NCI-H1694 treated with DMSO at 0.1 percent for 48 hours (cell line): ENCODE results near the gene IL17REL.
A peak's percentile ranks its signal among the peaks of the same experiment; 100 is the strongest.

Experiments used
- DNase-seq: peaks from one replicate; lab custom pipeline; 2025; lab: John Stamatoyannopoulos, UW

Gene IL17REL

DNA sequence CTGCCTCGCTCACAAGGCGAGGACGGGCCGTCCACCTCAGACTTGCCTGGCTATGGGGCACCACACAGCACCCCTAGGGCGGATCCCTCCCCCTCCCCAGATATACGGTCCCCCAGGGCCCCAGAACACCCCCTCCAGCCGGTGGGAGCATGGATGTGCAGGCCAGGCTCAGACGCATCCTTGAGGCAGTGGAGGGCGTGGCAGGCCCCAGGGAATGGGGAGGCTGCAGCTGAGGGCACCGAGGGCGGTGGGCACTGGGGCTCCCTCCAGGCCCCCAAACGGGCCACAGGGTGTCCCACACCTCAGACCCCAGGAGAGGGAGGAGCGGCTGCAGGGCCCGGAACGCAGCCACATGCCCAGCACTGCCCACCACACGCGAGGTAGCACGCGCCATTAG lies 33.5 kb upstream of the IL17REL start:
- DNase-seq: no peak

DNA sequence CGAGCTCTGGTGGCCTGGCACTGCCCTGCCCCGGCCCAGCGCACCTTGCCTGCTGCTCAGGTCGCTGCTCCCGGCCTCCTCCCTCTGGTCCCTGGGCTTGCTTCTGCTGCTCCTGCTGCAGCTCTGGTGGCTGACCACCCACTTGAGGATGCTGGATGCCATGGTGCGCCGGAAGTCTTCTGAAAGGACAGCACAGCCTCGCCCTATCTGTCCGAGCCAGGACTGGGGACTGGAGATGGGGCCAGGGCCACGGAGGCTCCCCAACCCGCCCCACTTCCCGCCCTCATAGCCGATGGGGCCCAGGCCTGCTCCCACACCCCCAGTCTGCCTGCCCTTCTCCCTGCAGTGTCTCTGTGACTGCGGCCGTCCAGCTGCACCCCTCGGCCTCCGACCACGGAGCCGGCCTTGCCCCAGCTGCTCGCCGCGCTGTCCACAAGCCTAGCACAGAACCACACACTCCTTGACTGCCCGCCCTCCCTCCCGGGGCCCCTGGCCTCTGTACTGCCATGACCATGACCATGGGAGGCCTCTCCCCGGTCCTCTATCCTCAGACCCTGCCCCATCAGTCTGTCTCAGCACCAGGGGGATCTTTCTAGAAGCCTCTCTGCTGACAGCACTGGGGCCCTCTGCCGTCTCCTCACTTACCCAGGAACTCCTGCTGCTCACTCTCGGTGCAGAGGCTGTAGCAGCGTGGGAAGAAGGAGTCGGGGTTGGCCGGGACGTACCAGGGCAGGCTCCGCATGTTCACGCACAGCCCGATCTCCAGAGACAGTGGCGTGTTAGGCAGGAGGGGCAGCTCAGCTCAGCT lies 32.9 kb upstream of the IL17REL start:
- DNase-seq: no peak

DNA sequence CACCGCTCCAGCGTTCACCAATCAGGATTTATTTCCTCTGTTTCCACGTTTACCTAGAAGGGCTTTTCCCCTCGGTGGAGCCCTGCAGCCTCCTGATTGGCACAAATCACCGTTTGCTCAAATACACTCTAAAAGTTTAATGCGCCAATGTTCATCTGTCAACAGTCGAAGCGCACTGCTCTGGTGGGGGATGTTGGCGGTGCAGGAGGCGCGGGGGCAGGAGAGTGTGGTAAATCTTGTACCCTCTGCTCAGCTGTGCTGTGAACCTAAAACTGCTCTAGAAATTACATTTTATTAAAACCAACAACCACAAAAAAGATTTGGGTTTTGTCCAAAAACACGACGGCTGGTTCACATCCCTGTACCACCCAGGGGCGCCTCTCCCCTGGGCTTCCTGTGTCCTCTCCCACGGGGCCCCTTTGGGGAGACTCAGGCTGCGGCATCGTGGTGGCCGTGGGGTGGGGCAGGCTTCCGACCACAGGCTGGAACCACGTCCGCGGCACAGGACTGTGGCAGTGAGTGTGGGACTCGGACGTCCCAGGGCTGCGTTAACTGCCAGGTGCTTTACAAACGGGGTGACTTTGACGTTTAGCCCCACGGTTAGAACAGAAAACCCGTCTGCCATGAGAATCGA lies 32.0 kb upstream of the IL17REL start:
- no peak for DNase-seq

DNA sequence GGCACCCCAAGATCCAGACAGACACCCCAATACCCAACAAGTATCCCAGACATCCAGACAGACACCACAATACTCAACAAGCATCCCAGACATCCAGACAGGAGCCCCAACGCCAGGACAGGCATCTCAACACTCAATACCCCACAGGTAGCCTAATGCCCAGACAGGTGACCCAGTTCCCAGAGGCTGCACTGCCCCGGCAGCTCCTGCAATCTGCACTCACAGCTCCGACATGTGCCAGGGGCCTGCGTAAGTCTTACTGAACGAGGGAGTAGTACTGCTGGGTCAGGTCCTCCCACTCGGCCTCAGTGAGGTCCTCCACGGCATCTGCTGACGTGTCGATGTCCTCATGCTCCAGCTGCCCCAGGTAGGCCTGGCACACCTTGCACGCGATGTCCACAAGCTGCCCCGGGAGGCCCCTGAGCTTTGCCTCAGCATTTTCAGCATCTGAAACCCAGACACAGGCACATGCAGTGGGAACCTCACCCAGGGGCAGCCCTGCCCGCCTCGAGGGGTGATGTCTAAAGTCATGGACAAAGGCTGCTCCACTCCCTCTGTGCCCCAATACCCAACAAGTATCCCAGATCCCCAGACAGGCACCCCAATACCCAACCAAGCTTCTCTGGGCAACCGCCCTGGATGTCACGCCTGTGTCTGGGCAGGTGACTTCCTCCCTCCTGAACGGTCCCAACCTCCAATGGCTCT lies 28.9 kb upstream of the IL17REL start:
- no peak for DNase-seq

DNA sequence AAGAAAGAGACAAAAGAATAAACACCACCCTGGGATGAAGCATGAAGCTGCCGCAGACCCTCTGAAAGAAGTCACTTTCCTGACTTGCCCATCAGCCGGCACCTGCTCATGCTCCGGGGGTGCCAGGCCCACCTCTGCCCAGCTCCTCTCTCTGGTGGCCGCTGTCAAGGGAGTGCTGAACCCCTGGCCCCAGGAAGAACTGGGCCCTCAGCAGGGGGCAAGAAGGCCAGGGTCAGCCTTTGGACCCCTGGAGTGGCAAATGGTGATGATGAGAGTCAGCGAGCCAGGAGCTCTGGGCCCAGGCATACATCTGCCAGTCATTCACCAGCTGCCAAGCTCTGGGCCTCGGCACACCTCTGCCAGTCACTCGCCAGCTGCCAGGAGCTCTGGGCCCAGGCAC lies 28.2 kb upstream of the IL17REL start:
- no peak for DNase-seq

DNA sequence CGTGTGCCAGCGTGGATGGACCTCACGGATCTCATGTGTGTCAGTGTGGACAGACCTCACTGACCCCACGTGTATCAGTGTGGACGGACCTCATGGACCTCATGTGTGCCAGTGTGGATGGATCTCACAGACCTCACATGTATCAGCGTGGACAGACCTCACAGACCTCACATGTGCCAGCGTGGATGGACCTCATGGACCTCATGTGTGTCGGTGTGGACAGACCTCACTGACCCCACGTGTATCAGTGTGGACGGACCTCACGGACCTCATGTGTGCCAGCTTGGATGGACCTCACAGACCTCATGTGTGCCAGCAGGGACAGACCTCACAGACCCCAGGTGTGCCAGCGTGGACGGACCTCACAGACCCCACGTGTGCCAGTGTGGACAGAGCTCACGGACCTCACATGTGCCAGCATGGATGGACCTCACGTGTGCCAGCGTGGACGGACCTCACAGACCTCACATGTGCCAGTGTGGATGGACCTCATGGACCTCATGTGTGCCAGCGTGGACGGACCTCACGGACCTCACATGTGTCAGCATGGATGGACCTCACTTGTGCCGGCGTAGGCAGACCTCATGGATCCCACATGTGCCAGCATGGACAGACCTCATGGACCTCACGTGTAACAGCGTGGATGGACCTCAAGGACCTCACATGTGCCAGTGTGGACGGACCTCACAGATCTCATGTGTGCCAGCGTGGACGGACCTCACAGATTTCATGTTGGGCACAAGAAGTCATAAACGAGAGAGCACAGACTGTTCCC lies 27.3 kb upstream of the IL17REL start:
- DNase-seq: no peak

DNA sequence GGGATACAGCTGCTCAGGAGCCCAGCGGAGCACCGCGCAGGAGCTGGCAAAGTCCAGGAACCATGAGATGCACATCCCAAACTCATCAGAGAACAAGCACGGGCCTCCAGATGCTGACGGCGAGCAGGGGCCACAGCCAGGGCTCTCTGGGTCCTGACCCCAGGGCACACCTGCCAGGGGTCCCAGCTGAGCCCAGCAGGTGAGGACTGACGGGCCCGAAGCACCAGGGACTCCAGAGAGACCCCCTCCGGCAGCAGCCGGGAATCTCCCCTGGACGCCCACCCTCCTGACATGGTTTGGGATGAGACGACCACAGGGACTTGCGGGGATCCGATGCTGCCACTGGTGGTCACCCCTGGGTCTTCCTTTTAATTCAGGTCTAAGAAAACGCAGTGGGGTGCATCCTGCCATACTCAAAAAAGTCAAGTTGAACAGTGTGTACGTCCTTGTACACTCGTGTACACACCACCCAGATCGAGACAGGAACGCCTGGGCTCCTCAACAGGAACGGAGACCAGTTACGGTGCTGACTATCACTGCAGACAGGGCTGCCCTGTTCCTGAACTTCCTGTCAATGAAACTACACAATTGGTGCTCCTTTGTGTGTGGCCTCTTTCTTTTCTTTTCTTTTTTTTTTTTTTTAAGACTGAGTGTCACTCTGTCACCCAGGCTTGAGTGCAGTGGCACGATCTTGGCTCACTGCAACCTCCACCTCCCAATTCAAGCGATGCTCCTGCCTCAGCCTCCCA lies 23.6 kb upstream of the IL17REL start:
- no peak for DNase-seq

DNA sequence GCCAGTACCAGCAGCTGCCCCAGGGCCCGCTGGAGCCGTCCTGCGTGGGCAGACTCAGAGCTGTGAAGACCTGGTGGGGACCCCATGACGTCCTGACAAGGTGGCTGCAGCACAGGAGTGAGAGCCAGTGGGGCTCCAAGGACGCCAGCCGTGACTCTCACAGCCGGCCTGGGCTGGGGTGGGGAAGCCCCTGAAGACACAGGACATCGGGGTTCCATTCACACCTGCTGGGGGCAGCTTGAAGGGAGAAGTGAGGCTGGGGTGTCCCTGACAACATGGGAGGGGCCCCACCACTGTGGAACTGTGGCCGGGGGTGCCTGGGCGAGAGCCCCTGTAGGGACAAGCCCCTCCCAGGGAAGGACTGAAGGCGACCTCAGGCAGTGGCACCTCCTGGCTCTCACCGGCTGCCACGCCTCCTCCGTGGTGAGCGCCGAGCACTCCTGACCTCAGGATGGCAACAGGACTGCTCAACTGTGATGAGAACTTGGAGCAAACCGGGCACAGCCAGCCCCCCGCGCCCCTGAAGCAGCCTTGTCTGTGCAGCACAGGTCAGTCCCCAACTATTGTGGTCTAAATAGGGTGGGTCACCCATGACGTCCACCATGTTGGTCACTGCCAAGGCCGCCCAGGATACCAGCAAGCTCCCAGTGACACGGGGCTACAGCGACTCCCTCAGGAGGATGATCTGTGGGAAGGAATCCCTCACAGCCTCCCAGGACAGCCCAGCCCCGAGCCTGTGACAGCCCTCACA lies 22.7 kb upstream of the IL17REL start:
- DNase-seq: no peak

DNA sequence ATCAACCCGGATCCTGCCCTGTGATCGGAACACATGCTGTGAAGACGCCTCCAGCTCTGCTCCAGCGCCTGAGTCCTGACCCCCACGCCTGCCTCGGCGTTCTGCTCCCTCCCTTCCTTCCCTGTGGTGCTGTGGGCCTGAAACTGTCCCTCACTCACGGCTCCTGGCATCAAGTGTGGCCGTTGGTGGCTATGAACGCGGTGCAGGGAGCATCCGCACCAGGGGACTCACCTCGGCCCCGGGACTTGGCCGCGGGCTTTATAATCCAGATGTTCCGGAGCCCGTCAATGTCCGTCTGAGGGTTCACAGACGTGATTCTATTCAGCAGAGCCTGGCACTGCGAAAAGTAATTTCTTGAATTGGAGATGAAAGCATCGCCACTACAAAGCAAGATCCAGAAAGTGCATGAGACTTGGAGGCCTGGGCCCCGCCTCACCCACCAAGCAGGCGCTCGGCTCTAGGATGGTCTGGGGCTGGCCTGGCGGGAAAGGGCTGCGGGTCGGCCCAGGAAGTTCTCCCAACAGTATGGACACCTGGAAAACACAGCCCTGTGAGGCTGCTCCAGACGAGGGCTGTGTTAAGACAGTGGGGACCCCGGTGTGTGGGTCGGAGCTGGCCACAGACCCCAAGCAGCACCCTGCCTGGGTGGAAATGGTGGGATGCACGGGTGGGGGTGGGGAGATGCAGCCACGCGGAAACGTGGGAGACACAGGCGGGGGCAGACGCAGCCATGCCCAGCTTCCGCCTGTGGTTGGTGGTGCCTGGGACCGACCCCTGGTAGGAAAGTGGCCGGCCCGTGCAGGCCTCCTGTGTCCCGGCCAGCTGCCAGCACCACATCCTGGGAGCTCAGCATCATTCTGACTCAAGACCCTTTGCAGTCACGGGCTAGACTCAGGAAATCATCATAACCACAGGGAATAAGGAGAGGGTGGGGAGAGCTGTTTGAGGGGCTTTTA lies 21.8 kb upstream of the IL17REL start:
- no peak for DNase-seq

DNA sequence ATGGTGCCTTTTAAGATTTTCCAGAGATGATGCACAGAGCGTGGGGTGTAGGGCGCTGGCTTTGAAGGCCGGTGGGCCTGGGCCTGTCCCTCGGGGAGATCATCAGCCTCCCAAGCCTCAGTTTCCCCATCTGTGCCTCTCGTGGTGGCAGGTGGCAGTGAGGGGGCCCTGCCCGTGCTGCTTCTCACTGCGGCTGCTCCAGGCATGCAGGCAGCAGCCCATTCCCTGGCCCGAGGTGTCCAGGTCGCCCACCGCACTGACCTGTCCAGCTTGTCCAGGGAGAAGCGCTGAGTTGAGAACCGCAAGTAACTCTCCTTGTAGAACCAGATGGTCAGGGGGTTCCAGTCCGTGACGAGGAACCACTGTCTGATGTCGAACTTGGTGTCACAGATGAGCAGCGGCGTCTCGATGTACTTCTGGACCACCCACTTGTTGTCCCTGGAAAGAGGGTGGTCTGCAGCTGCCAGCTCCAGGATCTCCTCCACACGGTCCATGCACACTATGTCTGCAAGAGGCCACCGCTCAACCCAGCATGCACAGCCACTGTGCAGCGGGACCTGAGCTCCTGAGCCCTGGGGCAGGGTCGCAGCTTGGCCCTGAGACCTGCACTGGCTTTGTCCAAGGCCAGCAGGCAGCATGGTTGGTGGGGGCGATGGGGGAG lies 20.5 kb upstream of the IL17REL start:
- DNase-seq: no peak

DNA sequence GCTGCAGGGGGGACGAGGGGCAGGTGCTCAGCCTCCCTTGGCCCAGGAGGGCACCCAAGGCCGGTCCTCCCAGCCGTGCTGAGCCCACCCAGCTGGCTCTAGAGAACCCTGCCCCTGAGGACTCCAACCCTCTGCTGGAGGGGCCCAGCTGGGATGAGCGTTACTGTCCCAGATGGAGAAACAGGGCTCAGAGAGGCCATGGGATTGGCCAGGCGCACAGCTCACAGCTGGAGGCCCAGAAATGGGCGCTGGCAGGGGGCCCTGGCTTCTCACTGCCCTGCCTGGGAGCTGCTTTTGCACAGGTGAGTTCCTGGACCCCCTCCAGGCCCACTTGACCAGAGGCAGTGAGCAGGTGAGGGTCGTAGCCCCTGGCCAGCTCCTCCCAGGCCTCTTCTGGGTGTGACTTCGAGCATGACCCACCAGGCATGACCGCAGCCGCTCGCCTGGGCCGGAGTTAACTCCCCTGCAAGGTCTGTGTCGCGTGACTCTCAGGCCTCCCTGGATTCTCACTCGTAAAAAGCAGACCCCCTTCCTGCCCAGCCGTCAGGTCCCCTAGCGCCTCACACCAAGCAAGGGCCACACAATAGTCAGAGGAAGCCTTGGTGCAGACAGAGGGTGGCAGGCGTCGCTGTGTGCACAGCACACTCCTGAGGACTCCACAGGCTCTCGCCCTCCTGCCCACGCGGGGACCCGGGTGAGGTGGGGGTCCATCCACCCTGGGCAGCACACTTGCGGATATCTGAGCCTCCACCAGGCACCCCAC lies 19.7 kb upstream of the IL17REL start:
- no peak for DNase-seq

DNA sequence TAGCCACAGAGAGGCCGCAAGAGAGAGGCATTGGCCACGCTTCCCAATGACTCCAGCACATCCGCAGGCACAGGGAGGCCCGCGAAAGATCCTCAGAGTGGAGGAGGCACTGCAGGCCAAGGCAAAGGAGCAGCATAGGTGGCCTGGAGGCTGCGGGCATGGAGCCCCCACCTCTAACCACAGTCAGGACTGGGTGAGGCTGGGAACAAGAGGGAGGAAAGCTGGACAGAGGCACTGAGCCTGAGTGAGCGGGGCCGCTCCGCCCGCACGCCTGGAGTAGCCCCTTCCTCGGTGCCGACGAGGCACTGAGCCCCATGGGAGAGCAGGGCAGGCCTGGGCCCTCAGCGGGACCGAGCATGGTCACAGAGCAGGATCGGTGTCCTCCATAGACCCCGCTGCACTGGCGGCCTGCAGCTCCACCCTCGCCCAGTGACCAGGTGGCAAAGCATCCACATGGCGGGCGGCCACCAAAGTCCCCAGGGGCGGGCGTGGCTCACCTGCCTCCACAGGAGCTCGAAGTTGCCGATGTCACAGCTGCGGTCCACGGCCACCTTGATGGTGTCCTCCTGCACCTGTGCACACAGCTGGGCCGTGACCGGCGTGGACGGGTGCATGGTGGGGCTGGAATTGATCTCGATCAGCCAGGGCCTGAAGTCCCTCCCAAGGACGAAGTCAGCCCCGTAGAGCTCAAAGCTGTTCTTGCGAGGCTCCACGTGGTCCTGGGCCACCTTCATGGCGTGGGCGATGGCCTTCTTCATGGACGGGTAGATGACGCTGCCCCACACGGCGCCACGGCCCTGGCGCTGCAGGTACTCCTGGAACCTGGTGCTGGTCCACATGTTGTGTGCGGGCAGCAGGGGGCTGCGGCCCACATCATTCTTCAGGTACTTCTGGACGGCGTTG lies 18.9 kb upstream of the IL17REL start:
- DNase-seq: no peak

DNA sequence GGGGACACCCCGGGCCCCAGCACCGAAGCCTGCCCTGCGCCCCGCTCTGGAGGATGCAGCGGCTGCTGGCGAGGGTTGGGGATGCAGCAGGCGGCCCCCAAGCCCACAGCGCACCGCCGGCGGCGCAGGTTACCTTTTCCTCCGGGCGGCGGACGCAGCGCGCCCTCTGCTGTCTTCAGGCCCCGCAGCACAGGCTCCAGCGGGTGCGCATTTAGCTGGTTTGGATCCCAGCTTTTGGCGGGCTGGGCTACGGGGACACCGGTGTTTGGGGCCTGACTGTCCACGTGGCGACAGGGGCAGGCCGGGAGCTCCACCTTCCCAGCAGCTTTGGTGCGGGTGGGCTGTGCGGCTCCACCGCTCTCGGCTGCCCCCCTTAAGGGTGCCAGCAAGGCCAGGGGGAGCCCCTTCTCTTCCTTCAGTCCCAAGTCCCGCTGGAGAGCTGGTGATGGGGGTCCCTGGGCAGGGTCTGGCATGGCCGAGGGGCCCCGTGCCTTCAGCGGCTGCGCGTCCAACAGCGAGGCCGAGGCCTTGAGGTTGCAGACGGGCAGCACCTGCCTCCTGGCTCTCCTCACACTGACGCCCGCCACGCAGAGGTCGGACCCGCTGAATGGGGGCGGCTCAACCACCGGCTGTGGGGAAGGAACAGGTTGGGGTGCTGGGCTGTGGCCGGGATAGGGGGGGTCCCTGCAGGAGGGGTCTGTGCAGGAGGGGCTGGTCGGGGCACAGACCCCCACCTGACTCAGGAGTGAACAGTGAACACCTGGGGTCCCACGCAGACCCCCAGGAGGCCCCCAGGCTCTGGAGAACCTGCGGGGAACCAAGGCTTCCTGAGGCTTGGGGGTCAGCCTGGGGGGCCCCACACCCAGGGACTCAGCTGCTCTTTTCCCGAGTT lies 18.0 kb upstream of the IL17REL start:
- DNase-seq: peak; percentile 72

DNA sequence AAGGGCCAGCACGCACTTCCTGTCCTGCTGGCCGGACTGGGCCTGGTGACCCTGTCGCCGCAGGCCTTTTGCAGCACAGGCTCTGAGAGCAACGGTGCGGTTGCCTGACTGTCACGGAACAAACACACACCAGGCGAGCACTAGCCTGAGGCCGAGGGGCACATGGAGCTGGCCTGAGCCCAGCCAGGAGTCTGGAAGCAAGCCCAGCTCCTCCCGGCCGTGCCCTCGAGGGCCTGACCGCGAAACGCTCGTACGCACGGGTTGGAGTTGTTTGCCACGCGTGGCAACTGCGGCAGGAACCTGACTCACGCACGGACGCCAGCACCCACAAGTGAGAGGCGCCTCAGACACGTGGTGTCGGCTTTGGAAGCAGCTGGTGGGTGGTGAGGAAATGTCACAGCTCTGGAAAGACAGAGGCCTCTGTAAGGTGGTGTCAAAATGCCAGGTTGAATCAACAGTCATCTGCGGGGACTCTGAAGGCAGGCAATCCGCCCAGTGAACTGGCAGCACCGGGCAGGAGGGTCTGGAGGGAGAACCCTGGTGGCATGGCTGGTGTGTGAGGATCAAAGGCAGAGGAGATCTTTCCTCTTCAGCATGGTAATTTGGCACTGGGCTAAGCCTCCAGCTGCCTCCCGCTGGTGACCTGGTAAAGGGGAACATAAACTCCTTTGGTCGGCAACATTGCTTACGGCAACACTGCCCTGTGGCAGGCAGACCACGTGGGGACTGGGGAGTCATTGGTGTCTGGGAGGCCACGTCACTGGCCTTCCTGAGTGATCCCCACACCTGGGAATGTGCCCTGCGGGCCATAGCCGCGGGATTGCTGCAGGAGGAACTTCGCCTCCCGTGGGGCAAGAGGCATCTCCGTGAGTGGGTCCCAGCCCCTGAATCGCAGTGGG lies 15.3 kb upstream of the IL17REL start:
- DNase-seq: peak; percentile 8

DNA sequence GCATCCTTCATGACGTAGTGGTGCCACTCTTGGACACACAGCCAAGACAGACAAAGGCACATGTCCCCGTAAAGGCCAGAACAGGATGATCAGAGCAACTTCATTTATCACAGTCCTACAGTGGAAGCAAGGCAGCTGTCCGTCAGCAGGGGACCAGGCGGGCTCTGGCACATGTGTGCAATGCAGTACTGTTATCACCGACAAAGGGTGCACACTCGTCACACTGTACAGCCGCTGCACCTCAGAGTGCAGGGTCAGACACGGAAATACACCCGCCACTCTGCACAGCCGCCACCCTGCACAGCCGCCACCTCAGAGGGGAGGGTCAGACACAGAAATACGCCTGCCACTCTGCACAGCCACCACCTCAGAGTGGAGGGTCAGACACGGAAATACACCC lies 13.4 kb upstream of the IL17REL start:
- DNase-seq: no peak
